ENCODE data around the gene AFF2.

The AFF2 gene

DNA sequence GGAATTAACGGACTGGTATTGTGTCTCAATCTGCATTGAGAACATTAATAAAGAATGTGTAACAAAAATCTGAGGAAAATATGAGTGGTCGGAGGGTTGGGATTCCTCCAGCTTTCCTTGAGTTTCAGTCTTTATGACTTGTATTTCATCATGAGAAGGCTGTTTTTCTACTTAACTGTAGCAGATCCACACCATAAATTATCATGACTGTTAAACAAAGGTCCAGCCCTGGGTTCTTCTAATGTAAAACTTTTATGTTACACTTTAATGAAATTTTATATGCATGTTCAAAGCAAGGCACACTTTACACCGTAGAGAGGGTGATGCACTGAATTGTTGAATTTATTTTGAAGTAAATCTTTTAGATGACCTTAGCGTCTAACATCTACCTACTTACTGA is 7.0 kb downstream of the AFF2 start:
- DNase-seq: no peak
- H3K27me3 ChIP-seq (replicated peaks; ENCODE audit: insufficient read depth, low read length): no peaks in the 10 kb centered on the region
- TF ChIP-seq, protein P1, sequence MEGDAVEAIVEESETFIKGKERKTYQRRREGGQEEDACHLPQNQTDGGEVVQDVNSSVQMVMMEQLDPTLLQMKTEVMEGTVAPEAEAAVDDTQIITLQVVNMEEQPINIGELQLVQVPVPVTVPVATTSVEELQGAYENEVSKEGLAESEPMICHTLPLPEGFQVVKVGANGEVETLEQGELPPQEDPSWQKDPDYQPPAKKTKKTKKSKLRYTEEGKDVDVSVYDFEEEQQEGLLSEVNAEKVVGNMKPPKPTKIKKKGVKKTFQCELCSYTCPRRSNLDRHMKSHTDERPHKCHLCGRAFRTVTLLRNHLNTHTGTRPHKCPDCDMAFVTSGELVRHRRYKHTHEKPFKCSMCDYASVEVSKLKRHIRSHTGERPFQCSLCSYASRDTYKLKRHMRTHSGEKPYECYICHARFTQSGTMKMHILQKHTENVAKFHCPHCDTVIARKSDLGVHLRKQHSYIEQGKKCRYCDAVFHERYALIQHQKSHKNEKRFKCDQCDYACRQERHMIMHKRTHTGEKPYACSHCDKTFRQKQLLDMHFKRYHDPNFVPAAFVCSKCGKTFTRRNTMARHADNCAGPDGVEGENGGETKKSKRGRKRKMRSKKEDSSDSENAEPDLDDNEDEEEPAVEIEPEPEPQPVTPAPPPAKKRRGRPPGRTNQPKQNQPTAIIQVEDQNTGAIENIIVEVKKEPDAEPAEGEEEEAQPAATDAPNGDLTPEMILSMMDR (IDR thresholded peaks at IDR 0.05; ENCODE audit: low read length): no peak
- no peak for TF ChIP-seq EZH2 (optimal IDR thresholded peaks at IDR 0.05; ENCODE audit: low read depth, low read length)
- TF ChIP-seq EZH2phosphoT487 (IDR thresholded peaks at IDR 0.05; ENCODE audit: low read length): no peak
- no peaks in the 10 kb centered on the region for H3K79me2 ChIP-seq (ENCODE audit: low read length)
- H3K36me3 ChIP-seq (replicated peaks; ENCODE audit: insufficient read depth, low read length): no peaks in the 10 kb centered on the region
- H3F3A ChIP-seq (ENCODE audit: insufficient read depth, low read length): no peaks in the 10 kb centered on the region
- no peak overlapping the region for H3K27ac ChIP-seq (ENCODE audit: low read length)
- H4K20me1 ChIP-seq (ENCODE audit: insufficient read depth, low read length): no peaks in the 10 kb centered on the region
- no peaks in the 10 kb centered on the region for H3K9me2 ChIP-seq (replicated peaks; ENCODE audit: insufficient read depth, low read length)
- no peaks in the 10 kb centered on the region for H3K4me1 ChIP-seq (ENCODE audit: low read length)
- no peak overlapping the region for H3K4me3 ChIP-seq (ENCODE audit: low read length)
- no peak overlapping the region for H3K9ac ChIP-seq (ENCODE audit: low read length)
- H3K4me2 ChIP-seq (ENCODE audit: low read depth, low read length): no peak overlapping the region
- no peak overlapping the region for H2AFZ ChIP-seq (ENCODE audit: low read length)
- H3K9me3 ChIP-seq (replicated peaks; ENCODE audit: insufficient read depth, low read length): no peaks in the 10 kb centered on the region

DNA sequence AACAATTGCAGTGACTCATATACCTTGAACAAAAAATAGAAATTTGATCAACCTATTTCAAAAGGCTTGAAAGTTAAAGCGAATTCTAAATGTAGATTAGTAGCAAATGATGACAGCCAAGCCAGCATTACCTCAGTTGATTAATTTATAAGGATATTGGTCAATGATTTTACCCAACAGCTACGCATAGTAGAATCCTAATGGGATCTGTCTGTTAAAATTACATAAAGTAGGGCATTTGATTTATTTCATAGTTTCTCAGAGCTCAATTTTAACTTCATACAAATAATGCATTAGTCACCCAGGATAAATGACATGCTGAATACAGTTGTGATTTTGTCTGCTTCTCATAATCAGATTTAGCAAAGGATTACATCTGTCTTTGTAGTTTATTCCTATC is 12.0 kb downstream of the AFF2 start:
- H3K36me3 ChIP-seq (replicated peaks; ENCODE audit: insufficient read depth, low read length): no peaks in the 10 kb centered on the region
- H3K4me3 ChIP-seq (ENCODE audit: low read length): no peak overlapping the region
- no peaks in the 10 kb centered on the region for H3K79me2 ChIP-seq (ENCODE audit: low read length)
- H3K9ac ChIP-seq (ENCODE audit: low read length): no peak overlapping the region
- H4K20me1 ChIP-seq (ENCODE audit: insufficient read depth, low read length): no peaks in the 10 kb centered on the region
- no peaks in the 10 kb centered on the region for H3F3A ChIP-seq (ENCODE audit: insufficient read depth, low read length)
- H3K9me2 ChIP-seq (replicated peaks; ENCODE audit: insufficient read depth, low read length): no peaks in the 10 kb centered on the region
- DNase-seq: no peak
- no peak overlapping the region for H2AFZ ChIP-seq (ENCODE audit: low read length)
- TF ChIP-seq, protein P1 (IDR thresholded peaks at IDR 0.05; ENCODE audit: low read length): no peak
- TF ChIP-seq EZH2 (optimal IDR thresholded peaks at IDR 0.05; ENCODE audit: low read depth, low read length) (no peak), EZH2phosphoT487 (IDR thresholded peaks at IDR 0.05; ENCODE audit: low read length) (no peak)
- H3K27me3 ChIP-seq (replicated peaks; ENCODE audit: insufficient read depth, low read length): no peaks in the 10 kb centered on the region
- no peak overlapping the region for H3K4me2 ChIP-seq (ENCODE audit: low read depth, low read length)
- H3K27ac ChIP-seq (ENCODE audit: low read length): no peak overlapping the region
- no peaks in the 10 kb centered on the region for H3K9me3 ChIP-seq (replicated peaks; ENCODE audit: insufficient read depth, low read length)
- H3K4me1 ChIP-seq (ENCODE audit: low read length): no peaks in the 10 kb centered on the region

DNA sequence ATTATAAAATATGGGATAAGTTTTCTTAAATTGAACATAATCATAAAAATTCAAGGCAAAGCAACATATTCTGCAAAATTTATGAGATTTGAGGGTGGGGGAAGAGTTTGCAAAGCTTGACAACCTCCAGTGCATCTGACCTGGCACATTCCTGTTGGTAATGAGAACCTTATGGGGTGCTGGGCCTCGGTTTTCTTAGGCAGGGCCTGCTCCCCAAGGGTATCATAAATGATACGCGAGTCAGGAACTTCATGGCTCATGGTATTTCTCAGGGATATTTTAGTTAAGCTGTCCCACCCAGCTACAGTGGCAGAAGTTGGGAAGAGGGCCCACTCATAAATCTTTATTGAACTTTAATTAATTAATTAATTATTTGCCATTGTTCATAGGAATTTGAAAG is 13.2 kb downstream of the AFF2 start:
- H3K27ac ChIP-seq (ENCODE audit: low read length): no peak overlapping the region
- no peaks in the 10 kb centered on the region for H3K9me3 ChIP-seq (replicated peaks; ENCODE audit: insufficient read depth, low read length)
- no peak for TF ChIP-seq EZH2 (optimal IDR thresholded peaks at IDR 0.05; ENCODE audit: low read depth, low read length)
- TF ChIP-seq EZH2phosphoT487 (IDR thresholded peaks at IDR 0.05; ENCODE audit: low read length): no peak
- TF ChIP-seq, protein P1 (IDR thresholded peaks at IDR 0.05; ENCODE audit: low read length): no peak
- no peak for DNase-seq
- no peaks in the 10 kb centered on the region for H3K79me2 ChIP-seq (ENCODE audit: low read length)
- H3K27me3 ChIP-seq (replicated peaks; ENCODE audit: insufficient read depth, low read length): no peaks in the 10 kb centered on the region
- H3F3A ChIP-seq (ENCODE audit: insufficient read depth, low read length): no peaks in the 10 kb centered on the region
- H3K36me3 ChIP-seq (replicated peaks; ENCODE audit: insufficient read depth, low read length): no peaks in the 10 kb centered on the region
- no peaks in the 10 kb centered on the region for H4K20me1 ChIP-seq (ENCODE audit: insufficient read depth, low read length)
- H3K4me3 ChIP-seq (ENCODE audit: low read length): no peak overlapping the region
- no peak overlapping the region for H3K4me2 ChIP-seq (ENCODE audit: low read depth, low read length)
- no peak overlapping the region for H3K9ac ChIP-seq (ENCODE audit: low read length)
- no peak overlapping the region for H2AFZ ChIP-seq (ENCODE audit: low read length)
- H3K4me1 ChIP-seq (ENCODE audit: low read length): no peaks in the 10 kb centered on the region
- H3K9me2 ChIP-seq (replicated peaks; ENCODE audit: insufficient read depth, low read length): no peaks in the 10 kb centered on the region
